Measurements from ENCODE around the gene GTPBP8. TPM values are rescaled to one million over a fixed set of nuclear protein-coding genes. Genes with fewer than 3 reads are reported as not detected.

GTPBP8 gene
- total RNA-seq, 1 experiment from 2014 or later, result 19.5 TPM

DNA sequence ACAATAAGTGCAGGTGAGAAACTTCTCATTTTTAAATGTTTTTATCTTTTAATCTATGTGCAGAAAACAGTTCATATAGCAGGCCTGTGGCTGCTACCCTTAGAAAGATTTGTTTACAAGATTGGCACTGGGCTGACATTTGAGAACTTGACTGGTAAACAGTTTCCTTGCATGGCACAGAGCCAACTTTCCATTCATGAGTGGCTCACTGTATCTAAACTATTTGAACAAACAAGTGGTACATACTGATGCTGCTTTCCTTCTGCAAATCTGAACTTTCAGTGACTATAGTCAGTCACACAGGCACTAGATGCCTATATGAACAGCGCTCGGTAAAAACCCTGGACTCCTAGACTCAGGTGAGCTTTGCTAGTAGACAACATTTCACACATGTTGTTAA, 6.3 kb upstream of the GTPBP8 start:
- Histone ChIP-seq H3K9me3 (no peaks in the 10 kb centered on the region), H3K4me1 (no peaks in the 10 kb centered on the region), H3K27me3 (replicated peaks; ENCODE audit: control insufficient read depth, insufficient read depth, low read length) (no peaks in the 10 kb centered on the region), H3K4me3 (ENCODE audit: low read depth, low read length) (no peak overlapping the region), H3K36me3 (ENCODE audit: control insufficient read depth, insufficient read depth, low read length) (no peaks in the 10 kb centered on the region)
- peaks cover 3% of the 10 kb centered on the region for H3K27me3 Mint-ChIP-seq (ENCODE audit: insufficient read depth, unreplicated experiment)
- TF ChIP-seq, protein P1, sequence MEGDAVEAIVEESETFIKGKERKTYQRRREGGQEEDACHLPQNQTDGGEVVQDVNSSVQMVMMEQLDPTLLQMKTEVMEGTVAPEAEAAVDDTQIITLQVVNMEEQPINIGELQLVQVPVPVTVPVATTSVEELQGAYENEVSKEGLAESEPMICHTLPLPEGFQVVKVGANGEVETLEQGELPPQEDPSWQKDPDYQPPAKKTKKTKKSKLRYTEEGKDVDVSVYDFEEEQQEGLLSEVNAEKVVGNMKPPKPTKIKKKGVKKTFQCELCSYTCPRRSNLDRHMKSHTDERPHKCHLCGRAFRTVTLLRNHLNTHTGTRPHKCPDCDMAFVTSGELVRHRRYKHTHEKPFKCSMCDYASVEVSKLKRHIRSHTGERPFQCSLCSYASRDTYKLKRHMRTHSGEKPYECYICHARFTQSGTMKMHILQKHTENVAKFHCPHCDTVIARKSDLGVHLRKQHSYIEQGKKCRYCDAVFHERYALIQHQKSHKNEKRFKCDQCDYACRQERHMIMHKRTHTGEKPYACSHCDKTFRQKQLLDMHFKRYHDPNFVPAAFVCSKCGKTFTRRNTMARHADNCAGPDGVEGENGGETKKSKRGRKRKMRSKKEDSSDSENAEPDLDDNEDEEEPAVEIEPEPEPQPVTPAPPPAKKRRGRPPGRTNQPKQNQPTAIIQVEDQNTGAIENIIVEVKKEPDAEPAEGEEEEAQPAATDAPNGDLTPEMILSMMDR (IDR thresholded peaks at IDR 0.05; ENCODE audit: insufficient read depth in 1 of 2, low read depth in 1 of 2, low read length in 1 of 2, severe bottlenecking in 1 of 2, unreplicated experiment in 1 of 2), result no peak
- no peak overlapping the region for H3K27ac Mint-ChIP-seq (ENCODE audit: unreplicated experiment)
- no peaks in the 10 kb centered on the region for H3K36me3 Mint-ChIP-seq (ENCODE audit: insufficient read depth, unreplicated experiment)
- H3K4me1 Mint-ChIP-seq (ENCODE audit: low read depth, unreplicated experiment), result peaks cover 1% of the 10 kb centered on the region
- intact Hi-C loops (cut with micrococcal nuclease; ENCODE audit: unreplicated experiment), result no loop called here
- POLR2A ChIA-PET, result no interaction called here
- CTCF ChIA-PET, result no interaction called here
- BruUV-seq (replicated peaks), result no TSS peak
- H3K9me3 Mint-ChIP-seq (ENCODE audit: unreplicated experiment), result no peaks in the 10 kb centered on the region
- no peak for DNase-seq
- H3K4me3 Mint-ChIP-seq (ENCODE audit: unreplicated experiment), result no peak overlapping the region

DNA sequence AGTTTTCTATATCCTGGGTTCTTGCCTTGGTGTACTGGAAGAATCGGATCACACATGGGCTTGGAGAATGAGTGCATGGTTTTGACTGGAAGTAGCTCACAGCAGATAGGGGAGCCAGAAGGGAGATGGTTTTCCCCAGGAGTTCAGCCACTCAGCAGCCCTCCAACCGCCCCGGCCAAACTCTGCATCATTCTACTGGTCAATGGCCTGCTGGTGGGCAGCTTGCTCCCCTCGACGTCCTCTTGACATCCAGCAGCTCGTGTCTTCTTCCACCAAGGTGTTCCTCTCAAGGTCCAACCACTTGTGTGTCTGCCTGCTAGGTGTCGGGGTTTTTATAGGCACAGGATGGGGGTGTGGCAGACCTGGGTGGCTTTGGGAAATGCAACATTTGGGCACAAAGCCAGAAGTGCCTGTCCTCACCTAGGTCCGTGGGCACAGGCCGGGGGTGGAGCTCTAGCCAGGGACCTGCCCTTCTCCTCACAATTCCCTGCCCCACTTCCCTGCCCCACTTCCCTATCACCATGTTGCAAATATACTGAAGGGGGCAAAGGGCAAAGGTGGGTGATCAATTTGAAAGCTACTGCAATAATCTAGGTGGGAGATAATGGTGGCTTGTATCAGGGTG, 3.0 kb upstream of the GTPBP8 start:
- intact Hi-C loops (cut with micrococcal nuclease; ENCODE audit: unreplicated experiment), result no loop called here
- no peak for DNase-seq
- BruUV-seq (replicated peaks), result no TSS peak
- H3K4me1 ChIP-seq, result peaks cover 10% of the 10 kb centered on the region; the same call in 1 of the 2 replicates
- TF ChIP-seq, protein P1 (IDR thresholded peaks at IDR 0.05; ENCODE audit: insufficient read depth in 1 of 2, low read depth in 1 of 2, low read length in 1 of 2, severe bottlenecking in 1 of 2, unreplicated experiment in 1 of 2), result no peak
- Mint-ChIP-seq H3K36me3 (ENCODE audit: insufficient read depth, unreplicated experiment) (peaks cover 8% of the 10 kb centered on the region), H3K4me1 (ENCODE audit: low read depth, unreplicated experiment) (peaks cover 7% of the 10 kb centered on the region), H3K27ac (ENCODE audit: unreplicated experiment) (no peak overlapping the region), H3K9me3 (ENCODE audit: unreplicated experiment) (no peaks in the 10 kb centered on the region), H3K4me3 (ENCODE audit: unreplicated experiment) (no peak overlapping the region), H3K27me3 (ENCODE audit: insufficient read depth, unreplicated experiment) (peaks cover 3% of the 10 kb centered on the region)
- H3K27me3 ChIP-seq (replicated peaks; ENCODE audit: control insufficient read depth, insufficient read depth, low read length), result no peaks in the 10 kb centered on the region
- H3K36me3 ChIP-seq (ENCODE audit: control insufficient read depth, insufficient read depth, low read length), result no peaks in the 10 kb centered on the region
- no peaks in the 10 kb centered on the region for H3K9me3 ChIP-seq
- POLR2A ChIA-PET, result no interaction called here
- CTCF ChIA-PET, result no interaction called here
- H3K4me3 ChIP-seq (ENCODE audit: low read depth, low read length), result no peak overlapping the region

DNA sequence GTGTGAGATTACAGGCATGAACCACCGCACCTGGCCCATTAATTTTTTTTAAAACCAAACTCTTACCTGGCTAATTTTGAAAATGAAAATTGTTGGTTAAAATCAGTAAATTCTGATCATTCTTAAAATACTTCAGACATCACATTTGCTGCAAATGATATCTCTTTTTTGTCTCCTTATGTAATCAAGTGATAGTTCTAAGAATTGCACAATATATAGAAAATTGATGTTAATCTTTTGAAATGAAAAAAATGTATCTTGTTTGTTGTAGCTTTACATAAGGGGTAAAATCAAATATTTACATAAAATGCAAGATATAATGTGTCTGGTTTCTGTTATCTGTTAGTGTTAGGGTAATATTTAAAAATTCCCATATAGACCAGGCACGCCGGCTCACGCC, 5.0 kb downstream of the GTPBP8 start:
- peaks cover 21% of the 10 kb centered on the region for H3K36me3 Mint-ChIP-seq (ENCODE audit: insufficient read depth, unreplicated experiment)
- no TSS peak for BruUV-seq (replicated peaks)

More for the DNA sequence above, 5.0 kb downstream of the GTPBP8 start:
- no peak overlapping the region for H3K27ac Mint-ChIP-seq (ENCODE audit: unreplicated experiment)
- no peaks in the 10 kb centered on the region for H3K27me3 Mint-ChIP-seq (ENCODE audit: insufficient read depth, unreplicated experiment)
- peaks cover 9% of the 10 kb centered on the region for H3K4me1 Mint-ChIP-seq (ENCODE audit: low read depth, unreplicated experiment)
- ChIA-PET CTCF (no interaction called here), POLR2A (no interaction called here)
- no peak for DNase-seq
- Histone ChIP-seq H3K4me3 (ENCODE audit: low read depth, low read length) (no peak overlapping the region), H3K27me3 (replicated peaks; ENCODE audit: control insufficient read depth, insufficient read depth, low read length) (no peaks in the 10 kb centered on the region), H3K4me1 (peaks cover 16% of the 10 kb centered on the region; the same call in 1 of the 2 replicates), H3K9me3 (no peaks in the 10 kb centered on the region), H3K36me3 (ENCODE audit: control insufficient read depth, insufficient read depth, low read length) (no peaks in the 10 kb centered on the region)
- TF ChIP-seq, protein P1 (IDR thresholded peaks at IDR 0.05; ENCODE audit: insufficient read depth in 1 of 2, low read depth in 1 of 2, low read length in 1 of 2, severe bottlenecking in 1 of 2, unreplicated experiment in 1 of 2), result no peak
- H3K4me3 Mint-ChIP-seq (ENCODE audit: unreplicated experiment), result no peak overlapping the region
- intact Hi-C loops (cut with micrococcal nuclease; ENCODE audit: unreplicated experiment), result no loop called here
- H3K9me3 Mint-ChIP-seq (ENCODE audit: unreplicated experiment), result no peaks in the 10 kb centered on the region

Measured in Caco-2 (cell line).